Measurements from ENCODE around the gene TREX2. TPM values are rescaled to one million over a fixed set of nuclear protein-coding genes. Genes with fewer than 3 reads are reported as not detected.

Gene TREX2
- total and polyA plus RNA-seq, 2 experiments from 2014 or later = 0.81 to 1.7 TPM

- Histone ChIP-seq H4K20me1 (replicated peaks; ENCODE audit: insufficient read depth) (no peaks in the 10 kb centered on the region), H2AFZ (no peak overlapping the region), H3K27me3 (ENCODE audit: insufficient read depth) (0 out of 2 replicates have a peak, but pooled peaks cover under 1% of the 10 kb centered on the region), H3K79me2 (replicated peaks; ENCODE audit: insufficient read depth) (no peaks in the 10 kb centered on the region), H3K4me3 (no peak overlapping the region), H3K27ac (ENCODE audit: low read depth) (no peak overlapping the region), H3K4me1 (ENCODE audit: insufficient read depth) (no peaks in the 10 kb centered on the region), H3K36me3 (ENCODE audit: insufficient read depth) (no peaks in the 10 kb centered on the region), H3K4me2 (no peak overlapping the region), H3F3A (replicated peaks; ENCODE audit: low read depth) (no peaks in the 10 kb centered on the region), H3K9me2 (ENCODE audit: insufficient read depth) (no peaks in the 10 kb centered on the region)
- Mint-ChIP-seq H3K9me3 (no peaks in the 10 kb centered on the region; the same call in 1 of the 3 replicates), H3K27me3 (ENCODE audit: insufficient read depth, low read depth, poor library complexity) (peaks cover 7% of the 10 kb centered on the region), H3K27ac (no peak overlapping the region), H3K4me3 (no peak overlapping the region), H3K36me3 (ENCODE audit: low read depth) (no peaks in the 10 kb centered on the region), H3K4me1 (no peaks in the 10 kb centered on the region)
- no peak for TF ChIP-seq ZNF114 (CRISPR knock-in tag; IDR thresholded peaks at IDR 0.05)
- no peak for TF ChIP-seq ZNF462 (CRISPR knock-in tag; IDR thresholded peaks at IDR 0.05)
- no peak for TF ChIP-seq EZH2 (IDR thresholded peaks at IDR 0.05; ENCODE audit: low read depth, unreplicated experiment)
- TF ChIP-seq POLR2AphosphoS5 (IDR thresholded peaks at IDR 0.05; ENCODE audit: low read depth) = no peak
- TF ChIP-seq CTCF (conservative IDR thresholded peaks at IDR 0.05; ENCODE audit: low read depth in 2 of 2) = no peak
- no peak for TF ChIP-seq ZNF331 (CRISPR knock-in tag; IDR thresholded peaks at IDR 0.05; ENCODE audit: low read depth)
- TF ChIP-seq REST (IDR thresholded peaks at IDR 0.05; ENCODE audit: unreplicated experiment) = no peak
- TF ChIP-seq JUNB (IDR thresholded peaks at IDR 0.05; ENCODE audit: unreplicated experiment) = no peak
- TF ChIP-seq STAT1 (IDR thresholded peaks at IDR 0.05; ENCODE audit: unreplicated experiment) = no peak
- no peak for TF ChIP-seq CREB1 (CRISPR knock-in tag; IDR thresholded peaks at IDR 0.05; ENCODE audit: low read depth)
- no peak for TF ChIP-seq NANOG (IDR thresholded peaks at IDR 0.05; ENCODE audit: borderline replicate concordance)
- no peak for TF ChIP-seq EZH2phosphoT487 (IDR thresholded peaks at IDR 0.05; ENCODE audit: unreplicated experiment)
- no peak for TF ChIP-seq ETS1 (IDR thresholded peaks at IDR 0.05)
- ATAC-seq (no peak), DNase-seq (ENCODE audit: low spot score) (no peak)
These were observed 40.4 kb downstream of the TREX2 start for GRCh38 chrX:153405426-153405825.

Data from GM23338 (cell line).